Endothelial cell of umbilical vein (primary cell): Measurements from ENCODE around the gene OPRM1. TPM values are rescaled to one million over a fixed set of nuclear protein-coding genes. Genes with fewer than 3 reads are reported as not detected.

ENCODE experiments used
- BruUV-seq: library from RNA; stranded (reverse); fragments of 400-500 nt; replicated peaks from 2 replicates; lab custom pipeline; 2021; lab: Mats Ljungman, UMichigan
- CTCF ChIA-PET: fragments of 300-600, 350-600 bp; sonication (Branson Sonifier 250); formaldehyde crosslinking; loops from one replicate; lab custom pipeline; 2021; ENCODE audit warnings: antibody characterized with exemption, inconsistent platforms; lab: Charles Lee
- POLR2A ChIA-PET: fragments of 300-600, 350-600 bp; sonication (Branson Sonifier 250); formaldehyde crosslinking; loops from one replicate; lab custom pipeline; 2021; ENCODE audit warnings: antibody characterized with exemption, inconsistent platforms; lab: Charles Lee
- DNase-seq: peaks from one replicate; pipeline ENCODE4 v3.0.0-alpha.2; 2011; ENCODE audit warnings: low read depth, low spot score
- FAIRE-seq: peaks from 2 replicates; lab custom pipeline; 2011; peaks lifted over from hg19 to GRCh38; lab: Jason Lieb, UNC
- H2AFZ ChIP-seq: 2 replicates; pipeline ENCODE4 v1.6.0; 2012; ENCODE audit warnings: low read depth, low read length, control low read depth, inconsistent platforms
- H3K27ac ChIP-seq: 2 replicates; pipeline ENCODE4 v1.5.1; 2011; ENCODE audit warnings: low read depth, mild to moderate bottlenecking, control low read depth, low read length, moderate library complexity; ENCODE audit not compliant: insufficient read depth
- H3K27me3 ChIP-seq, 2 experiments: 2 replicates each; pipeline versions ENCODE4 v1.6.0 to v1.6.1; 2011; ENCODE audit warnings: low read length in 2 of 2, mixed read lengths in 1 of 2; ENCODE audit not compliant: control insufficient read depth in 2 of 2, insufficient read depth in 2 of 2
- H3K36me3 ChIP-seq, 2 experiments: 2 replicates in 1 of 2; 3 replicates in 1 of 2; pipeline ENCODE4 v1.5.1; 2011; ENCODE audit warnings: low read length in 2 of 2, mild to moderate bottlenecking in 1 of 2, moderate library complexity in 1 of 2; ENCODE audit not compliant: control insufficient read depth in 2 of 2, insufficient read depth in 2 of 2; ENCODE audit errors: extremely low read depth in 1 of 2
- H3K4me1 ChIP-seq: 3 replicates; pipeline ENCODE4 v1.5.1; 2011; ENCODE audit warnings: mild to moderate bottlenecking, low read length; ENCODE audit not compliant: control insufficient read depth, insufficient read depth; ENCODE audit errors: extremely low read depth
- H3K4me2 ChIP-seq: 2 replicates; pipeline ENCODE4 v1.6.1; 2011; ENCODE audit warnings: low read length, control low read depth, mixed read lengths; ENCODE audit not compliant: insufficient read depth
- H3K4me3 ChIP-seq, 3 experiments: fragments of 200-600 bp in 1 of 3; sonication (generic), shearing (Covaris generic) in 1 of 3; replicated peaks in 1 of 3; 2 replicates each; pipeline ENCODE4 v1.5.1; 2011 to 2016; ENCODE audit warnings: control low read depth in 3 of 3, low read length in 3 of 3, mild to moderate bottlenecking in 2 of 3, inconsistent platforms in 1 of 3, low read depth in 1 of 3, moderate library complexity in 1 of 3; ENCODE audit not compliant: insufficient read depth in 1 of 3
- H3K79me2 ChIP-seq: 2 replicates; pipeline ENCODE4 v1.6.0; 2012; ENCODE audit warnings: low read length, inconsistent platforms; ENCODE audit not compliant: control insufficient read depth, insufficient read depth
- H3K9ac ChIP-seq: replicated peaks from 2 replicates; pipeline ENCODE3; 2011; ENCODE audit warnings: low read length, control low read depth; ENCODE audit not compliant: insufficient read depth; ENCODE audit errors: extremely low read depth
- H3K9me1 ChIP-seq: replicated peaks from 3 replicates; pipeline ENCODE4 v1.6.0; 2011; ENCODE audit warnings: mild to moderate bottlenecking, low read length; ENCODE audit not compliant: control insufficient read depth, insufficient read depth; ENCODE audit errors: extremely low read depth
- H3K9me3 ChIP-seq: replicated peaks from 2 replicates; pipeline ENCODE4 v1.5.1; 2012; ENCODE audit warnings: low read length, inconsistent platforms; ENCODE audit not compliant: control insufficient read depth, insufficient read depth
- H4K20me1 ChIP-seq: replicated peaks from 2 replicates; pipeline ENCODE3; 2011; ENCODE audit warnings: mild to moderate bottlenecking, low read length; ENCODE audit not compliant: control insufficient read depth, insufficient read depth; ENCODE audit errors: extremely low read depth
- EZH2 ChIP-seq: IDR thresholded peaks from 2 replicates; pipeline ENCODE4 v1.6.1; 2012; ENCODE audit warnings: borderline replicate concordance, low read depth, mild to moderate bottlenecking, moderate library complexity, low read length, inconsistent platforms; ENCODE audit not compliant: severe bottlenecking
- FOS ChIP-seq: IDR thresholded peaks from 2 replicates; pipeline ENCODE4 v1.6.1; 2011; ENCODE audit warnings: mild to moderate bottlenecking, low read length, moderate library complexity, borderline replicate concordance; ENCODE audit not compliant: insufficient read depth
- GATA2 ChIP-seq: IDR thresholded peaks from 2 replicates; pipeline ENCODE4 v1.7.0; 2011; ENCODE audit warnings: low read depth, mild to moderate bottlenecking, moderate library complexity, mixed read lengths, low read length; ENCODE audit not compliant: insufficient read length, insufficient read depth
- JUN ChIP-seq: IDR thresholded peaks from 2 replicates; pipeline ENCODE4 v1.6.1; 2011; ENCODE audit warnings: borderline replicate concordance, low read depth; ENCODE audit not compliant: insufficient read length, insufficient read depth
- MYC ChIP-seq: IDR thresholded peaks from one replicate; pipeline ENCODE4 v1.6.1; 2011; ENCODE audit warnings: mild to moderate bottlenecking, low read depth, low read length
- POLR2A ChIP-seq: IDR thresholded peaks from 2 replicates; pipeline ENCODE4 v1.6.1; 2012; ENCODE audit warnings: low read depth, mild to moderate bottlenecking, control low read depth, low read length
- POLR2AphosphoS5 ChIP-seq: IDR thresholded peaks from 2 replicates; pipeline ENCODE4 v1.6.1; 2012; ENCODE audit warnings: low read depth, mild to moderate bottlenecking, control low read depth, low read length, moderate library complexity; ENCODE audit not compliant: insufficient read depth
- dilution Hi-C: fragments of 300-500 bp; cut with MboI; formaldehyde crosslinking; loops from one replicate; pipeline ENCODE4 v1.15.0; 2019; ENCODE audit warnings: low sequenced_read_pairs; ENCODE audit not compliant: extremely low pct_ligation_motif_present
- intact Hi-C: fragments of 100-400 bp; cut with micrococcal nuclease; formaldehyde crosslinking; loops from one replicate; pipeline ENCODE4 v1.10.0; 2022
- polyA plus RNA-seq, 4 experiments: library from polyadenylated mRNA; depleted of rRNA in 3 of 4; stranded (reverse) in 3 of 4; unstranded in 1 of 4; fragments of >200 nt; gene quantifications; 2 replicates each; pipeline versions ENCODE4 v1.2.1 to v1.2.3, GENCODE V29; 2011 to 2012; ENCODE audit warnings: missing spikeins in 1 of 4
- total RNA-seq: library from RNA; stranded (reverse); gene quantifications from 2 replicates; pipeline ENCODE4 v1.2.3, GENCODE V29; 2021
- TF ChIP-seq, protein P1 (sequence below): IDR thresholded peaks from 2 replicates; pipeline ENCODE4 v1.6.1; 2011; ENCODE audit not compliant: insufficient read depth, insufficient read length
- TF ChIP-seq, protein P2 (sequence below), 2 donors: IDR thresholded peaks; 1 replicate in 1 of 2; 2 replicates in 1 of 2; pipeline ENCODE4 v1.5.1; 2011; ENCODE audit warnings: low read length in 2 of 2, mild to moderate bottlenecking in 2 of 2, moderate library complexity in 2 of 2, control low read depth in 1 of 2, inconsistent platforms in 1 of 2, low read depth in 1 of 2; ENCODE audit not compliant: insufficient read depth in 1 of 2; ENCODE audit errors: extremely low read depth in 1 of 2

The OPRM1 gene
- total and polyA plus RNA-seq, 2 donors (not counting 3 experiments of a cell fraction or from before 2014, with no cell fraction given), result not detected

DNA sequence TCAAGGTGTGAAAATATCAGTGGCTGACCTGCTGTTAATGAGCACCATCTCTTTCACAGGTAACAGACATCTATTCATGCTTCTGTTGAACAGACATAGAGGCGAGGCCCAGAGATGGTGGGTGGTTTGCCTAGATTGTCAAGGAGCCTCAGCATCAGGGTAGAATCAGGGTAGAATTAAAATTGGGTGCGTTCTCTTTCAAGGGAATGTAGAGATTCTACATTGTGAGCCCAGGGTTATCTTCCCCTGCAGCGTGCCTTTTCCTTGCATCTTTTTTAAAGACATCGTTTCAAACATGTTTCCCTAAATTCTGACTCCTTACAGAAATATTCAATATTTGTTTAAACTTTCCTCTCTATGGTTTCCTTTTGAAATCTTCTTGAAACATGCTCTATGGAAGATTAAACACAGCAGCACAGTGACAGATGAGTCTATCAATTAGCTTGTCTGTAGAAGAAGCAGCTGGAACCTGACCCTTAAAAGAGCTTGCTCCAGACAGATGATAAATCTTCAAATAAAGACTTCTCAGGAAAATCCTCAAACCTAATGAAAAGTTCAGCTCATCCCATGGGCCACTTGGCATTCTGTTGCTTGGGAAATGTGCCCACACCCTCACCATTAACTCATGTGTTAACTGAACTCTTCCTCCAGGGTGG, 197.7 kb downstream of the OPRM1 start:
- H3K27me3 ChIP-seq, result no peaks in the 10 kb centered on the region
- H3K36me3 ChIP-seq, result no peaks in the 10 kb centered on the region
- no peaks in the 10 kb centered on the region for H4K20me1 ChIP-seq
- dilution Hi-C loops, result no loop called here
- FAIRE-seq, result no peak
- ChIA-PET POLR2A (no interaction called here), CTCF (interaction anchor here (1.4 kb wide), 1 partner anchor 40 kb away, joined by 6 read pairs; no protein-coding TSS in a partner anchor)
- no peaks in the 10 kb centered on the region for H3K9me3 ChIP-seq
- H3K79me2 ChIP-seq, result no peaks in the 10 kb centered on the region
- intact Hi-C loops, result no loop called here
- no peak overlapping the region for H3K4me3 ChIP-seq
- H3K9me1 ChIP-seq, result no peaks in the 10 kb centered on the region
- TF ChIP-seq JUN (no peak), GATA2 (no peak), POLR2AphosphoS5 (no peak), FOS (no peak), EZH2 (no peak), POLR2A (no peak), MYC (no peak)
- TF ChIP-seq, protein P1, sequence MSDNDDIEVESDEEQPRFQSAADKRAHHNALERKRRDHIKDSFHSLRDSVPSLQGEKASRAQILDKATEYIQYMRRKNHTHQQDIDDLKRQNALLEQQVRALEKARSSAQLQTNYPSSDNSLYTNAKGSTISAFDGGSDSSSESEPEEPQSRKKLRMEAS, result no peak
- TF ChIP-seq, protein P2, sequence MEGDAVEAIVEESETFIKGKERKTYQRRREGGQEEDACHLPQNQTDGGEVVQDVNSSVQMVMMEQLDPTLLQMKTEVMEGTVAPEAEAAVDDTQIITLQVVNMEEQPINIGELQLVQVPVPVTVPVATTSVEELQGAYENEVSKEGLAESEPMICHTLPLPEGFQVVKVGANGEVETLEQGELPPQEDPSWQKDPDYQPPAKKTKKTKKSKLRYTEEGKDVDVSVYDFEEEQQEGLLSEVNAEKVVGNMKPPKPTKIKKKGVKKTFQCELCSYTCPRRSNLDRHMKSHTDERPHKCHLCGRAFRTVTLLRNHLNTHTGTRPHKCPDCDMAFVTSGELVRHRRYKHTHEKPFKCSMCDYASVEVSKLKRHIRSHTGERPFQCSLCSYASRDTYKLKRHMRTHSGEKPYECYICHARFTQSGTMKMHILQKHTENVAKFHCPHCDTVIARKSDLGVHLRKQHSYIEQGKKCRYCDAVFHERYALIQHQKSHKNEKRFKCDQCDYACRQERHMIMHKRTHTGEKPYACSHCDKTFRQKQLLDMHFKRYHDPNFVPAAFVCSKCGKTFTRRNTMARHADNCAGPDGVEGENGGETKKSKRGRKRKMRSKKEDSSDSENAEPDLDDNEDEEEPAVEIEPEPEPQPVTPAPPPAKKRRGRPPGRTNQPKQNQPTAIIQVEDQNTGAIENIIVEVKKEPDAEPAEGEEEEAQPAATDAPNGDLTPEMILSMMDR (IDR thresholded peaks at IDR 0.05; ENCODE audit: extremely low read depth in 1 of 2, insufficient read depth in 1 of 2, low read depth in 1 of 2, low read length in 2 of 2), result no peak
- no peak overlapping the region for H2AFZ ChIP-seq
- no TSS peak for BruUV-seq
- H3K4me2 ChIP-seq, result no peak overlapping the region
- no peak overlapping the region for H3K27ac ChIP-seq
- no peaks in the 10 kb centered on the region for H3K4me1 ChIP-seq
- no peak overlapping the region for H3K9ac ChIP-seq
- DNase-seq, result no peak
